Fibroblast of the conjunctiva (primary cell): ENCODE results near the gene ATXN1.

Experiments
- DNase-seq: peaks from one replicate; pipeline ENCODE4 v3.0.0-alpha.2; 2010; ENCODE audit warnings: low read depth

The ATXN1 gene

DNA sequence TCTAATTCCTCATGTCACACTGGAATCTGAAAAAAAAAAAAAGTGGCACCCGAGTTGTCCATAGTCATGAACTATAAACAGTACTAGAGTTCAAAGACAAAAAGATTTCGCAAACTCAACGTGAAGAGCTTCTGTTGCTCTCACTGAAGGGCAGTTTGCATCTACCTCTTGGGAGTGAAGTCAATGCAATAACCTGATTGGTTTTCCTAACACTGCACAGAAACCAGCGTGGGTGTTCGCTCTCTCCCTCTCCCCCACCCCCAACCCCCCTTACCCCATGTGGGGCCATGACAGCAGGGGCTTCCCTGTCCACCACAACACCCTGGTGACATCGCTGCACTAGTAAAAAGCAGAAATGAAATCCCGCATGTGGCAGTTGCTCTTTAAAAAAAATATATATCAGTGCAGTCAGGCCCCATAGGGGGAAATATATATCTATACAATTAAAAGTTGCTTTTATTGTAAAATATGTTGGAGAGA, 456.0 kb downstream of the ATXN1 start:
- DNase-seq: no peak

DNA sequence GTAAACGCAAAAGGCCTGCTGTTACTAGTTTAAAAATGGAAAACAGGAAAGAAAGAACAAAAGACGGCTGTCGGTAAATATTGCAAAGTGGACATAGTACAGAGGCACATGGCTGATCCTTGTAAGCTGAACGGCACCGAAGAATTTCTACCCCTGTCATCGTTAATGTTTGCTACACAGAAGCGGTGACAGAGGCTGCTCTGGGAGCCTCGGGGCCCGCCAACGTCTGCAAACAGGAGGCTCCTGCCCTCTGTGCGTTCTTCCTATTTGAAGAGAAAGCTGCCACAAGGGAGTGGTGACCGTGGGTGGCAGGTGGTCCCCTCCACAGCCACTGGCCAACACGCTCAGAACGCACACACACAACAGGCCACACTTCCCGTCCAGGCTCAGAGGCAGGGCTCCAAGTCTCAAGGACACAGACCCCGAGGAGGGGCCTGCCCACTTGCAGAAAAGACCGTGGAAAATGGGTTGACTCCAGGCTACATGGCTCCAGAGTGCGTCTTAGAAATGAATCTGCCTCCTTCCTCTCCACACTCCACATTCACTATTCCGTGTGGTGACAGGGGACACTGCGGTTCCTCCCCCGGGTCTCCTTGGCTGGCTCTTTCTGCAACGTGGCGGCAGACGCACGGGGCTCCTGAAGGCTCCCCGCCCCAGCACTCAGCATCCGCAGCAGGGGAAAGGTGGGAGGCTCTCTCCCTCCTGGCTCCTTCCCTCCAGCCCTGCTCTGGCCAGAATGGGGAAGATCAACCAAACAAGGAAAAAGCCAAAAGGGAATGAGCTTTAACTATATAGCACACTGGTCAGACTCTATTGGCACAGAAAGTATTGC, 458.3 kb downstream of the ATXN1 start:
- DNase-seq: no peak

DNA sequence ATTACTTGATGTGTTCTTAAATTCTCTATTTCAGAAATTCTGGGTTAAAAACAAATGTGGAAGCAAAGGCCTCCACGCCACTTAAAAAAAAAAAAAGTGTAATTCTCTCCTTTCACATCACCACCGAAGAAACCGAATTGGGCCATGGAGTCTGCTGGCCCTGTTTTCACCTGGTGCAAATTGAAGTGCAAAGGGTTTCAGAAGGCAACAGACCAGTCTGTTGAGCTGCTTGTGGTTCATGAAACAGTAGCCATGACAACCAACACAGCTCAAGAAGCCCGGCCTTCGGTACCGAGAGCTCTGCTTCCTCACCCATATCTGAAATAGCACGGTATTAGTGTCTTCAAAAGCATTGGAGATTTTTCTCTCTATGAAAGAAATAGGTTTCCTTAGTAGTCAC, 459.7 kb downstream of the ATXN1 start:
- DNase-seq: no peak

DNA sequence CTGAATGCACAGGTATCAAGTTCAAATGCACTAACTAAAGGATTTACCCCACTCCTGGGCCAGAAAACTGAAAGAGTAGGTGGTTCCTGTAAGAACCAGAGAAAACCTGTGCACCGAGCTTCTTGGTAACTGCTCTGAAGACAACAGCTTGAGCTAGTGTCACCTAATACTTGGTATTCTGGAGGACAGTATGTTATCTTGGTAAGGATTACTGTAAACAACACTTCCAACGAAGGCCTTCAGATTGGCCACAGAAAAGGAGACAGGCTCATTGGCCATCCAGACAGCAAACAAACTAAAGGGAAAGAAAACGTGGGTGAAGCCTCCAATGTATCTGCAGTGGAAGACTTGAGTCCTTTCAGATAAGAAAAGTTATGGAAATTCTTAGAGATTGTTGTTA, 461.4 kb downstream of the ATXN1 start:
- DNase-seq: no peak

DNA sequence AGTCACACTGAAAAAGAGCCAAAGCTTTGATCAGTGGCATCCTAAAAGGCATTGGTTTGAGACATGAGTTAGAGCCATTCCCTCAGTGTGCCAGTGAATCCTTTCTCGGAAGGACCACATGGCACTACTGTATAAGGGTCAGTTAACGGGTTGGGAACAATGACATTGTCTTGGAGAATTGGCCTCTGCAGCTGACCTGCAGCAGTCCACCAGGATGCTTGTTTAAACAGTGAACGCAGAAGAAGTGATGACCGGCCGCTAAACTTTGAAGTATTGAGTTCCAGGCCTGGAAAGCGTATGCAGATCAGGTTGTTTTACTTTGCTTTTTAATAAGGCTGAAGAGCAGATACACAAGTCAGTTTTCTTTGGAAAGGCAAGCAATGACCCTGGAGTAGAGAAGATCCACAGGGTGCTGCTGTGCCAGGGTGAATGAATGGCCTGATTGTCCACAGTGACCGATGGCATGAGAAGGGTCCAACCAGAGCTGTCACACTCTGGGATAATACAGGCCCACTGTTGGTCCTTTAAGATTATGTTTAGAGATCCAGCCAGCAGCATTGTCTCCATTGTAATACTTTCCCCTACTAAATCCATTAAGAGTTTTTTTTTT, 465.1 kb downstream of the ATXN1 start:
- DNase-seq: no peak

DNA sequence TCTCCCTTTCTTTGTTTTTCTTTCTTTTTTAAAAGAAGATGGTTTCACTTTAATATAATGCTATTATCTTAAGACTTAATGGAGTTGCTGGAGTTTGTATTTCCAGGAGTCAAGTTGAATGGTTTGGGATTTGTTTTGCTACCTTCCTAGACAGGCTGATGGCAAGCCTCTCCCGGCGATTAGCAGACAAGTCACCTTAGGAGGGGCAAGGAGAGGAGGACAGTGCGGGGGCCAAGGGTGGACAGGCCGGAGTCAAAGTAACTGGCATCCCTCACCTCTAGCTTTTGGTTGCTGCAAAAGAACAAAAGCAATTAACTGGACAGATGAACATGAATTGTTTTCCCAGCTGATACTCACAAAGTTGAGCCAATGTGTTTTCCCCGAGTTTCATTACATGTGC, 465.8 kb downstream of the ATXN1 start:
- DNase-seq: no peak

DNA sequence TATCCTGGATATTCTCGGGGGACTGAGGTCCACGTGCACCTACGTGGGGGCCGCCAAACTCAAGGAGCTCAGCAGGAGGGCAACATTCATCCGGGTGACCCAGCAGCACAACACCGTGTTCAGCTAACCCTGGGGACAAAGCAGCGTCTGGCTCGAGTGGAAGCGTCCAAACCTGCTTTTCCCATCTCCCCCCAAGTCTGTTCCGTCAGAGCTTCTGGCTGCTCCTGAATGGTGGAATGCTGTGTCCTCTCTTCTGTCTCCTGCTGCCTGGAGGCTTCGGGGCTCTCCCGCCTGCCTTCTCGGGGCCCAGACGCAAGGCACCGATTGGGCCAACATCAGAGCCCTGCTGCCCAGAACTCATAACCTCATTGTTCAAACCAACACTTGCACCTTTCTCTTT, 466.2 kb downstream of the ATXN1 start:
- DNase-seq: no peak

DNA sequence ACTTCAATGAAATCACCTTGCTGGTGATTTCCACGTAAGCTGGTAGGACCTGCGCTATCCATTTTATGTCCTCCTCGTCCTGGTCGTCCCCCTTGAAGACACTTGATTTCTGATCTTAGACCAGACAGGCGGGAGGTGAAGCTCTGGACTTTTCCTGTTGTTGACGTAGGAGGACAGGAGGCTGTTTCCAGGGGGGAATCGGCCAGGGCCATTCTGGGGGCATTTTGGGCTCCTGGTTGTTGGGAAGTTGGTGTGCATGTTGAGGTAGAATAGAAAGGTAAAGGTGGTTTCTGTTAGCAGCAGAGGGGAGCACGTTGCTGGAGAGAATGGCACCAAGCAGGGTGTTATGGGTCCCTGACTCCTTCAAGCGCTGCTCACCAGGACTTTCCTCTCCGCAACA, 466.9 kb downstream of the ATXN1 start:
- no peak for DNase-seq

DNA sequence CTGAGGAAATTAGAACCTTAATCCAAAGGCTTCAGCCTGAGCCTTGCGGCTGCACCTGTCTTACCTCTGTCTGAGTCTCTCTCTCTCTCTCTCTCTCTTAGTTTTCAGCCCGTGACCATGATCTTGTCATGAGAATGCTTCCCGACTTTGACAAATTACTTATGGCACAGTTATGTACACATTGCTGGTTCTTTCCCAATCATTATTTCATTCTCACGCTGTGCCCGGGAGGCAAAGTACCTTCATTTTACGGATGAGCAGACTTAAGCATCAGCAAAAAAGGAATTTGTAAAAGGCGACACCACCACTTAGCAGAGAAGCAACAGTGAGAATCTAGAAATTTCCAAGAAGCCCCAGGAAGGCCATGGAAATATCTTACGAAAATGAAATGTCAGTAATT, 468.3 kb downstream of the ATXN1 start:
- no peak for DNase-seq

DNA sequence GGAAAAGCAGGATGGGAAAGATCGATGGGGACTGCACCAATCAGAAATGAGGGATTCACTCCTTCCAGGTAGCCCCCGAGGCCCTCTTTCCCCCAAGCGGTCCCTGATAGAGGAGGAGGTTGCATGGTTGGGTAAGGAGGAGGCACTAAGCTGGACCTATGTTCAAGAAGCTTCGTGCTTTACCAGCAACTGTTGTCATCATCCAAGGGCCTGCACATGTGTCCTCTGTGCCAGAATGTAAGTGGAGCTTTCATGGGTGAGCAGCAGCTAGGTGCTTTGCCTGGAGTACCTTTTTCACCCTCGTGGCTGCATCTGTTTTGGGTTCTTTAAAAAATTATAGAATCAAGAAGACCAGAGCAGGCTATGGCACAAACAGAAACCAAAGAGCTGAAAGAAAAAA, 468.8 kb downstream of the ATXN1 start:
- no peak for DNase-seq

DNA sequence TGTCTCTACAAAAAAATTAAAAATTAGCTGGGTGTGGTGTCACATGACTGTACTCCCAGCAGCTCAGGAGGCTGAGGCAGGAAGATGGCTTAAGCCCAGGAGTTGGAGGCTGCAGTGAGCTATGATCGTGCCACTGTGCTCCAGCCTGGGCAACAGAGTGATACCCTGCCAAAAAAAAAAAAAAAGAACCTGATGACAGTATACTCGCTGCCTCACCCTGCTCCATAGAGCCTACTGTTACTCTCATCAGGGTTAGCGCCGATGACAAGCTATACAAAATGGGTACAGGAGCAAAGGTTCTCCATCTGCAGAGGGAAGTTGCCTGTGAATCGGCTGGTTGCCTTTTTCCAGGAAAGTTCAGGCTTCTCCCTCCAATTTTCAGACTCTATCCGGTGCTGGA, 469.5 kb downstream of the ATXN1 start:
- DNase-seq: no peak

DNA sequence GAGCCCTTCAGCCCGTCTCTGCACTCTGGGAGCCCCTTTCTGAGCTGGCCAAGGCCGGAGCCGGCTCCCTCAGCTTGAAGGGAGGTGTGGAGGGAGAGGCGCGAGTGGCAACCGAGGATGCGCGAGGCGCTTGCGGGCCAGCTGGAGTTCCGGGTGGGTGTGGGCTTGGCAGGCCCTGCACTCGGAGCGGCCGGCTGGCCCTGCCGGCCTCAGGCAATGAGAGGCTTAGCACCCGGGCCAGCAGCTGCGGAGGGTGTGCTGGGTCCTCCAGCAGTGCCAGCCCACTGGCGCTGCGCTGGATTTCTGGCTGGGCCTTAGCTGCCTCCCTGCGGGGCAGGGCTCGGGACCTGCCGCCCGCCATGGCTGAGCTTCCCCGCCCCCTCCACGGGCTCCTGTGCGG, 473.1 kb downstream of the ATXN1 start:
- no peak for DNase-seq

DNA sequence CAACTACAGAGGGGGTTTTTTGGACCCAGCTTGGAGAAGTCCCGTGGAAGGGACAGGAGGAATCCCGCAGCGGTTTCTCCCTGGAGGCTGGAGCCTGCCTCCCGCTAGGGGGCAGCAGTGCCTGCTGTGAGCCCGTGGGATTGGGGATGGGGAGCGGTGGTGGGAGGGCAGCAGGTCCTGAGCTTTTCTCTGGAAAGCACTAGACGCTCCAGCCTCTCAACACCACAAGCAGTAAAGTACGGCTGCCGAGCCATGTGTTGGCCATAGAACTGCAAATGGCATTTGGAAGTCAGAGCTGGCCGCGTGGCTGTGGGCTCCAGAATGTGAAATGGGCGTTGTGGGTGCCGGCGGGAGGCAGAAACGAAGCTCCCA, 475.1 kb downstream of the ATXN1 start:
- DNase-seq: peak; percentile 4

DNA sequence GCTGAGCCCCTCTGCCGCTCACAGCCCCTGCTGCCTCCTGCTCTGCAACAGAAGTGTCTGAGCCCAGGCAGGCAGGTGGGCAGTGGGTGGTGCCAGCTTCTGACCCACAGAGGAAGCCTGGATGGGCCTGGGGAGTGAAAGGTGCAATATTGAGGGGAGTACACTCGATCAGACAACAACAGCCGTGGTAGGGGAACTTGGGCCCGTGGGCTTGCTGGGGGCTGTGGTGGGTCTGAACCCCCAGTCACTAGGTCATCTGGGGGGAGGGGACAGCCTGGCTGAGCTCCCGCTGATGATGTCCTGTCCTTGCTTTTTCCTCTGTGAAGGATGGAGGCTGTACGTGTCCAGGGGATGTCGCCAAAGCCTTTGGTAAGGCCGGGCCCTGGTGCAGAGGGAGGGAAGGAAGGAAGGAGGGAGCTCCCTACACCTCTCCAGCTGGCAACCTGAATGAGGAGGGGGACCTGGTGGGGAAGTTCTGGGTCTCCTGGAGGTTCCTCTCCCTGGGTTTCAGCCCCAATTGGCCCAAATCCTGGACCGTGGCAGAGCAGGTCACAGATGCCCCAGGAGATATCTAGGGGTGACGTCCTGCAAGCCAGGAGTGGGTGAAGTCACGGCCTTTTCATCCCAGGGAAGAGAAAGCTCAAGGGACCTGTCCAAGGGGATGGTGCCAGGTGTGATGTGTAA, 475.7 kb downstream of the ATXN1 start:
- DNase-seq: no peak

DNA sequence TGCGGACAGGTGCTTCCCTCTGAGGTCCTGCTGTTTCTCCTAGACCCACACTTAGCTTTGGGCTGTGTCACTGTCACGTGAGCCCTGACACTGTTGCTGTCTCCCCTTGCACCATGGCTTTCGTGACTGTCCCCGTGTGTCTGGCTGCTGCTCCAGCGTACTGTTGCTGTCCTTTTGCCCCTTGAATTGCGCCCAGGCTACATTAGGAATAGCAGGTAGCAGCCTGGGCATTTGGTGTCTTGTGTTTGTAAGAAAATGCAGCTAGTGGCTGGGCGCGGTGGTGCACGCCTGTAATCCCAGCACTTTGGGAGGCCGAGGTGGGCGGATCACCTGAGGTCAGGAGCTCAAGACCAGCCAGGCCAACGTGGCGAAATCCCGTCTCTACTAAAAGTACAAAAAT, 476.8 kb downstream of the ATXN1 start:
- no peak for DNase-seq

DNA sequence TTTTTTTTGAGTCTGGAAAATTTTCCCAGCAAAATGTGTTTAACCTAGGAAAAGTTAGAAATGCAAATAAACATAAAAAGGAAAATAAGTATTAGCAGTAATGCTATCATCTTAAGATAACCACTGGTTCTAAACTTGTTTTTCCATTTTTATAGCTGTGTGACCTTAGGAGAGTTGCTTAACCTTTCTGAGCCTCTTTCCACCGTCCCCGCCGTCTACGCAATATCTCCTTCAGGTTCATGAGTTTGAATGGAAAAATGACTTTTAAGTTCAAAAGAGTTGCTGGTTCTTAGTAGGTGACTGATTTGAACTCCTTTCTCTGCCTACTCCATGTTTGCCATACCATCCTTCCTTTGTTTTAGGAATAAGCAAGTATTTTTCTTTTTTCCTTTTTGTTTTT, 478.9 kb downstream of the ATXN1 start:
- DNase-seq: no peak

DNA sequence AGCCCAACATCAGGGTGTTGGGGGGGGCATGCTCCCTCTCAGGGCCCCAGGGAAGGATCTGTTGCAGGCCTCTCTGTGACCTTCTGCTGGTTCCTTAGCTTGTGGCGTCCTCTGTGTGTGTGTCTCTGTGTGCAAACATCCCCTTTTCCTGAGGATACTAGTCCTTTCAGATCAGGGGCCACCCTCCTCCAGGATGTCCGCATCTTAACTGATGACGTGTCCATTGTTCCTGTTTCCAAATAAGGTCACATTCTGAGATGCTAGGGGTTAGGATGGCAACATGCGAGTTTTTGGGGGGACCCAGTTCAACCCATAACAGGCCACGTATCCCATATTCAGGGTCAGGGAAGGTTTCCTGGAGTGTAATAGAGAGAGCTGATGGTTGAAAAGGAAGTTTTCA, 482.0 kb downstream of the ATXN1 start:
- DNase-seq: no peak

DNA sequence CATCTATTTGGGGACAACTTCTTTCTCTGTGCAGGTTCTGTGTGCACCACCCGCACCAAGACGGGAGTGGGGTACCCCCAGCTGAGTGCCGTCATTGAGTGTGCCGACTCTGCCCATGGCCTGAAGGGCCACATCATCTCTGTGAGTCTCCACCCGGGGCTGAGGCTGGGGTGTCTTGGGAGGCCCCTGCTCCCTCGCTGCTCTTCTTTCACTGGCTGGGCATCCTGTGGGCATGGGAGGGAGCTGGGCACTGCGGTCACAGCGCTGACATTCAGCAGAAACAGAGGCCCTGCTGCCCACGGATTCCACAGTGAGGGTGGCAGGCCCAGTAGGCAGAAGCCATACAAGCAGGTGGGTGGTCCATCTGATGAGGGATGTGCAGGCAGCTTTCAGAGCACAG, 482.5 kb downstream of the ATXN1 start:
- DNase-seq: no peak

DNA sequence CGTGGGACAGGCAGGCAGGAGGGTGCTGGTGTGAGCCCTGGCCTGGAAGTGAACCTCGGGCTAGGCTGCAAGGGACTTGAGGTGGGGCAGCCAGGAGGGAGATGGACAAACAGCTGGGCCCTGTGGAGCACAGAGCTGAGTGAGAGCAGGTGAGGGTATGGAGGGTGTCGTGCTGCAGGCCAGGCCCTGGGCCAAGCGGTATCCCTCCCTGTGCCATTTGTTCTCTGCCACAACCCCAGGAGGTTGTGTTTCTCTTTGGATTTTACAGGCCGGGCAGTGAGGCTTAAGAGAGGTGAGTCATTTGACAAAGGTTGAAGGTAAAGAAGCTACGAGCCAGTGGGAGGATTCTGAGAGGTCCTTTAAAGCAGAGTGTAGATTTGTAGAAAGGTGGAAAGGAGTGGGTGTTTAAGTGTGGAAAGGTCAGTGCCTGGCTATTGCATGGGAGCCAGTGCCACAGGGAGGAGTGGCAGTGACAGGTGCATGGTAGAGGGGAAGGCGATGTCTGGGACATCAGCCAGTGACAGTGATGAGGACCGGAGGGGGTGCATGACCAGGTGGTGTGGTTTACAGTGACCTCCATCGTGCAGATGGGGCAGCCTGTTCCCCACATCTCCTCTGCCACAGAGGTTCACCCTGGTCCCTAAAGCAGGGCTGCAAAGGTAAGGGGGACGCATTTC, 483.1 kb downstream of the ATXN1 start:
- DNase-seq: no peak

DNA sequence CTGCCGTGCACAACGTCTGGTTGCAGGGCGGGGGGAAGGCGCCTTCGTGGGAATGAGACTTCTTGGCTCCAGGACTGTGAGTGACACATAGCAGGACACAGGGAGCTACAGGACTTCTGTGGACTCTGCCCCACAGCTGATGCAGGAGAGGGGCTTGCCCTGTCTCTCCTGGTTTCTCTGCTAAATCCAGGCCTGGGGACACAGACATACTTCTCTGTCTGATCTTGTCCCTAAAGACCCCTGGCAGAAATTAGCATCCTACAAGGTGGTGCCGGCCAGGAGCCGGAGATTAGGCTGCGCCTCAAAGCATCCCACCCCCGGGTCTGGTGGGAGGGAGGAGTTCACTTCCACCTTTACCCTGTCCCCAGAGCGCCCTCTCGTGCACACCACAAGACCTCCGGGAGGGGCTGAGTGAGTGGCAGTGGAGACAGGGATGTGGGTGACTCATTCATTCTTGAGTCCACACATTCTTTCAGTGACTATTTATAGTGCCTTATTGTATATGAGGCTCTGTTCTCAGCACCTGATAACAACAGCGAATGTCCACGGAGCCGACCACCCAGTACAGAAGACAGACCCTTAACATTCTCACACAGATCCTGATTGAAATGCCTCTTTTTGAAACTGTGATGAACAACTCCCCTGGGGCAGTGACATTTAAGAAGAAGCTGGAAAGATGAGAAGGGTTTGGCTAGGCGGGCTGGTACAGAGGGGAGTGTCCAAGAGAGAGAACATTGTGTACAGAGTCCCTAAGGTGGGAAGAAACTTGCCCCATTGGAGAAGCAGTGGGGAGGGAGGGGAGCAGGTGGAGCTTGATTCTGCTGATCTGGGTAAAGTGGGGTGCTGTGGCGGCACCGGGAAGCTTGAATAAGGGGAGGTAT, 483.9 kb downstream of the ATXN1 start:
- peak; percentile 68 for DNase-seq

DNA sequence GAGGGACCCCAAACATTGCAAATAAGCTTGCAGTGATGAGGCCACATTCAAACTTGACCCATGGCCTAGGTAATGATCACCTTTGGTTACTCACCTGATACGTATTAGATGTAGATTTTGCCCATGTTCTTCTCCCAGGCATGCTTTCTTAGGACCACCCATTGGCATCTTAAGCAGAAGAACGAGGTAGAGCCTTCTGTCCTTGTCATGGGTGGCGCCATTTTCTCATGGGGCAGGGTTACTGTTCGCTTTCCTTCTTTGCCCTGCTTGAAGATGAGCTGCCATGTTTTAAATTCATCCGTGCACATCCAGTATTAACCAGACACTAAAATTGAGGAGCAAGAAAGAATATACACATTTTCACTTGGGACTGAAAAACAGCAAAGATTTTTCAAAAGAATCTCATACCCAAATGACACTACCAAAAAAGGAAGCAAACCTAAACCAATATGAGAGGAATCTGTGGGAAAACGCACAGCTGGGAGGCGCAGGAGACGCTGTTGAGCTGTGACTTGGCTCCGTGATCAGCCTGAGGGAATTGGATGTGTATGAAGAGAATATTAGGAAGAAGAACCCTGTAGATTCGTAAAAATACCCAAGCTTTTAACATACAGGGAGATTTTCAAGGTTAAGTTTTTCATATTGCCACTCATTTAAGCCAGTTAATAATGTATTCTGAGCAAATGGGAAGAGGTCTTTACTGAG, 486.2 kb downstream of the ATXN1 start:
- no peak for DNase-seq
